ENCODE data around the gene PLPP1. TPM values are rescaled to one million over a fixed set of nuclear protein-coding genes. Genes with fewer than 3 reads are reported as not detected.
A peak's percentile ranks its signal among the peaks of the same experiment; 100 is the strongest.

PLPP1 gene
- 10 to 100 TPM; 53.0 to 85.7 TPM for total RNA-seq

GRCh38 chr5:55534436-55535198 lies at the start of gene PLPP1:
Gene PLPP1 (minus strand): TSS chr5:55534964. CDS start chr5:55534629, 335 bp downstream.
- H3K4me3 ChIP-seq = peak within 1 kb of the TSS; percentile 93
- peak within 1 kb of the TSS; percentile 95 for H3K9ac ChIP-seq (ENCODE audit: low read depth in 2 of 2, low read length in 2 of 2)
- H3K9me3 ChIP-seq = no peaks in the 10 kb centered on the region
- H3K36me3 ChIP-seq = no peaks in the 10 kb centered on the region
- H3K4me1 ChIP-seq = no peaks in the 10 kb centered on the region
- no peaks in the 10 kb centered on the region for H3K27me3 ChIP-seq
- H3K27ac ChIP-seq = peak within 1 kb of the TSS; percentile 98
- peak; percentile 91 for DNase-seq
- intact Hi-C loops (cut with DNase I) = loop anchor here (5.0 kb wide), 1 partner anchor 68 kb away; no protein-coding TSS in a partner anchor
- no peak for TF ChIP-seq CTCF (IDR thresholded peaks at IDR 0.05)

- H3K27ac ChIP-seq = no peak overlapping the region
- no peaks in the 10 kb centered on the region for H3K36me3 ChIP-seq
- no peaks in the 10 kb centered on the region for H3K27me3 ChIP-seq
- no peak overlapping the region for H3K4me3 ChIP-seq
- H3K4me1 ChIP-seq = no peaks in the 10 kb centered on the region
- DNase-seq = no peak
- H3K9ac ChIP-seq (ENCODE audit: low read depth in 2 of 2, low read length in 2 of 2) = no peak overlapping the region
- TF ChIP-seq CTCF (IDR thresholded peaks at IDR 0.05) = no peak
- intact Hi-C loops (cut with DNase I) = no loop called here
- H3K9me3 ChIP-seq = no peaks in the 10 kb centered on the region
Measured at GRCh38 chr5:55583578-55583977, 48.8 kb upstream of the PLPP1 start.

- no peaks in the 10 kb centered on the region for H3K36me3 ChIP-seq
- no peaks in the 10 kb centered on the region for H3K27me3 ChIP-seq
- no peak overlapping the region for H3K9ac ChIP-seq (ENCODE audit: low read depth in 2 of 2, low read length in 2 of 2)
- no peak for DNase-seq
- H3K4me3 ChIP-seq = no peak overlapping the region
- no peak overlapping the region for H3K27ac ChIP-seq
- no peaks in the 10 kb centered on the region for H3K4me1 ChIP-seq
- intact Hi-C loops (cut with DNase I) = no loop called here
- no peaks in the 10 kb centered on the region for H3K9me3 ChIP-seq
- no peak for TF ChIP-seq CTCF (IDR thresholded peaks at IDR 0.05)
Measured at GRCh38 chr5:55582256-55582655, 47.5 kb upstream of the PLPP1 start.

GRCh38 chr5:55580042-55580441 lies 45.3 kb upstream of the PLPP1 start:
- Histone ChIP-seq H3K27me3 (no peaks in the 10 kb centered on the region), H3K27ac (no peak overlapping the region), H3K9me3 (no peaks in the 10 kb centered on the region), H3K4me1 (no peaks in the 10 kb centered on the region), H3K9ac (ENCODE audit: low read depth in 2 of 2, low read length in 2 of 2) (no peak overlapping the region), H3K36me3 (no peaks in the 10 kb centered on the region), H3K4me3 (no peak overlapping the region)
- no peak for DNase-seq
- intact Hi-C loops (cut with DNase I) = no loop called here
- no peak for TF ChIP-seq CTCF (IDR thresholded peaks at IDR 0.05)

GRCh38 chr5:55578771-55579170 lies 44.0 kb upstream of the PLPP1 start:
- TF ChIP-seq CTCF (IDR thresholded peaks at IDR 0.05) = no peak
- no peaks in the 10 kb centered on the region for H3K4me1 ChIP-seq
- DNase-seq = no peak
- H3K4me3 ChIP-seq = no peak overlapping the region
- H3K27ac ChIP-seq = no peak overlapping the region
- no peaks in the 10 kb centered on the region for H3K27me3 ChIP-seq
- no peaks in the 10 kb centered on the region for H3K36me3 ChIP-seq
- H3K9me3 ChIP-seq = no peaks in the 10 kb centered on the region
- intact Hi-C loops (cut with DNase I) = no loop called here
- H3K9ac ChIP-seq (ENCODE audit: low read depth in 2 of 2, low read length in 2 of 2) = no peak overlapping the region
